Endothelial cell of umbilical vein (primary cell): ENCODE measurements around the gene TBC1D4. TPM values are rescaled to one million over a fixed set of nuclear protein-coding genes. Genes with fewer than 3 reads are reported as not detected.

Experiments used
- BruUV-seq: library from RNA; stranded (reverse); fragments of 400-500 nt; replicated peaks from 2 replicates; lab custom pipeline; 2021; lab: Mats Ljungman, UMichigan
- CTCF ChIA-PET: fragments of 300-600, 350-600 bp; sonication (Branson Sonifier 250); formaldehyde crosslinking; loops from one replicate; lab custom pipeline; 2021; ENCODE audit warnings: antibody characterized with exemption, inconsistent platforms; lab: Charles Lee
- POLR2A ChIA-PET: fragments of 300-600, 350-600 bp; sonication (Branson Sonifier 250); formaldehyde crosslinking; loops from one replicate; lab custom pipeline; 2021; ENCODE audit warnings: antibody characterized with exemption, inconsistent platforms; lab: Charles Lee
- DNase-seq: peaks from one replicate; pipeline ENCODE4 v3.0.0-alpha.2; 2011; ENCODE audit warnings: low read depth, low spot score
- FAIRE-seq: peaks from 2 replicates; lab custom pipeline; 2011; peaks lifted over from hg19 to GRCh38; lab: Jason Lieb, UNC
- H2AFZ ChIP-seq: 2 replicates; pipeline ENCODE4 v1.6.0; 2012; ENCODE audit warnings: low read depth, low read length, control low read depth, inconsistent platforms
- H3K27ac ChIP-seq: 2 replicates; pipeline ENCODE4 v1.5.1; 2011; ENCODE audit warnings: low read depth, mild to moderate bottlenecking, control low read depth, low read length, moderate library complexity; ENCODE audit not compliant: insufficient read depth
- H3K27me3 ChIP-seq, 2 experiments: 2 replicates each; pipeline versions ENCODE4 v1.6.0 to v1.6.1; 2011; ENCODE audit warnings: low read length in 2 of 2, mixed read lengths in 1 of 2; ENCODE audit not compliant: control insufficient read depth in 2 of 2, insufficient read depth in 2 of 2
- H3K36me3 ChIP-seq, 2 experiments: 2 replicates in 1 of 2; 3 replicates in 1 of 2; pipeline ENCODE4 v1.5.1; 2011; ENCODE audit warnings: low read length in 2 of 2, mild to moderate bottlenecking in 1 of 2, moderate library complexity in 1 of 2; ENCODE audit not compliant: control insufficient read depth in 2 of 2, insufficient read depth in 2 of 2; ENCODE audit errors: extremely low read depth in 1 of 2
- H3K4me1 ChIP-seq: 3 replicates; pipeline ENCODE4 v1.5.1; 2011; ENCODE audit warnings: mild to moderate bottlenecking, low read length; ENCODE audit not compliant: control insufficient read depth, insufficient read depth; ENCODE audit errors: extremely low read depth
- H3K4me2 ChIP-seq: 2 replicates; pipeline ENCODE4 v1.6.1; 2011; ENCODE audit warnings: low read length, control low read depth, mixed read lengths; ENCODE audit not compliant: insufficient read depth
- H3K4me3 ChIP-seq, 3 experiments: fragments of 200-600 bp in 1 of 3; sonication (generic), shearing (Covaris generic) in 1 of 3; replicated peaks in 1 of 3; 2 replicates each; pipeline ENCODE4 v1.5.1; 2011 to 2016; ENCODE audit warnings: control low read depth in 3 of 3, low read length in 3 of 3, mild to moderate bottlenecking in 2 of 3, inconsistent platforms in 1 of 3, low read depth in 1 of 3, moderate library complexity in 1 of 3; ENCODE audit not compliant: insufficient read depth in 1 of 3
- H3K79me2 ChIP-seq: 2 replicates; pipeline ENCODE4 v1.6.0; 2012; ENCODE audit warnings: low read length, inconsistent platforms; ENCODE audit not compliant: control insufficient read depth, insufficient read depth
- H3K9ac ChIP-seq: replicated peaks from 2 replicates; pipeline ENCODE3; 2011; ENCODE audit warnings: low read length, control low read depth; ENCODE audit not compliant: insufficient read depth; ENCODE audit errors: extremely low read depth
- H3K9me1 ChIP-seq: replicated peaks from 3 replicates; pipeline ENCODE4 v1.6.0; 2011; ENCODE audit warnings: mild to moderate bottlenecking, low read length; ENCODE audit not compliant: control insufficient read depth, insufficient read depth; ENCODE audit errors: extremely low read depth
- H3K9me3 ChIP-seq: replicated peaks from 2 replicates; pipeline ENCODE4 v1.5.1; 2012; ENCODE audit warnings: low read length, inconsistent platforms; ENCODE audit not compliant: control insufficient read depth, insufficient read depth
- H4K20me1 ChIP-seq: replicated peaks from 2 replicates; pipeline ENCODE3; 2011; ENCODE audit warnings: mild to moderate bottlenecking, low read length; ENCODE audit not compliant: control insufficient read depth, insufficient read depth; ENCODE audit errors: extremely low read depth
- EZH2 ChIP-seq: IDR thresholded peaks from 2 replicates; pipeline ENCODE4 v1.6.1; 2012; ENCODE audit warnings: borderline replicate concordance, low read depth, mild to moderate bottlenecking, moderate library complexity, low read length, inconsistent platforms; ENCODE audit not compliant: severe bottlenecking
- FOS ChIP-seq: IDR thresholded peaks from 2 replicates; pipeline ENCODE4 v1.6.1; 2011; ENCODE audit warnings: mild to moderate bottlenecking, low read length, moderate library complexity, borderline replicate concordance; ENCODE audit not compliant: insufficient read depth
- GATA2 ChIP-seq: IDR thresholded peaks from 2 replicates; pipeline ENCODE4 v1.7.0; 2011; ENCODE audit warnings: low read depth, mild to moderate bottlenecking, moderate library complexity, mixed read lengths, low read length; ENCODE audit not compliant: insufficient read length, insufficient read depth
- JUN ChIP-seq: IDR thresholded peaks from 2 replicates; pipeline ENCODE4 v1.6.1; 2011; ENCODE audit warnings: borderline replicate concordance, low read depth; ENCODE audit not compliant: insufficient read length, insufficient read depth
- MYC ChIP-seq: IDR thresholded peaks from one replicate; pipeline ENCODE4 v1.6.1; 2011; ENCODE audit warnings: mild to moderate bottlenecking, low read depth, low read length
- POLR2A ChIP-seq: IDR thresholded peaks from 2 replicates; pipeline ENCODE4 v1.6.1; 2012; ENCODE audit warnings: low read depth, mild to moderate bottlenecking, control low read depth, low read length
- POLR2AphosphoS5 ChIP-seq: IDR thresholded peaks from 2 replicates; pipeline ENCODE4 v1.6.1; 2012; ENCODE audit warnings: low read depth, mild to moderate bottlenecking, control low read depth, low read length, moderate library complexity; ENCODE audit not compliant: insufficient read depth
- dilution Hi-C: fragments of 300-500 bp; cut with MboI; formaldehyde crosslinking; loops from one replicate; pipeline ENCODE4 v1.15.0; 2019; ENCODE audit warnings: low sequenced_read_pairs; ENCODE audit not compliant: extremely low pct_ligation_motif_present
- intact Hi-C: fragments of 100-400 bp; cut with micrococcal nuclease; formaldehyde crosslinking; loops from one replicate; pipeline ENCODE4 v1.10.0; 2022
- polyA plus RNA-seq, 4 experiments: library from polyadenylated mRNA; depleted of rRNA in 3 of 4; stranded (reverse) in 3 of 4; unstranded in 1 of 4; fragments of >200 nt; gene quantifications; 2 replicates each; pipeline versions ENCODE4 v1.2.1 to v1.2.3, GENCODE V29; 2011 to 2012; ENCODE audit warnings: missing spikeins in 1 of 4
- total RNA-seq: library from RNA; stranded (reverse); gene quantifications from 2 replicates; pipeline ENCODE4 v1.2.3, GENCODE V29; 2021
- TF ChIP-seq, protein P1 (sequence below), 2 donors: IDR thresholded peaks; 1 replicate in 1 of 2; 2 replicates in 1 of 2; pipeline ENCODE4 v1.5.1; 2011; ENCODE audit warnings: low read length in 2 of 2, mild to moderate bottlenecking in 2 of 2, moderate library complexity in 2 of 2, control low read depth in 1 of 2, inconsistent platforms in 1 of 2, low read depth in 1 of 2; ENCODE audit not compliant: insufficient read depth in 1 of 2; ENCODE audit errors: extremely low read depth in 1 of 2
- TF ChIP-seq, protein P2 (sequence below): IDR thresholded peaks from 2 replicates; pipeline ENCODE4 v1.6.1; 2011; ENCODE audit not compliant: insufficient read depth, insufficient read length

The TBC1D4 gene
- total and polyA plus RNA-seq, 2 donors (not counting 3 experiments of a cell fraction or from before 2014, with no cell fraction given), result 58.3 to 81.0 TPM

DNA sequence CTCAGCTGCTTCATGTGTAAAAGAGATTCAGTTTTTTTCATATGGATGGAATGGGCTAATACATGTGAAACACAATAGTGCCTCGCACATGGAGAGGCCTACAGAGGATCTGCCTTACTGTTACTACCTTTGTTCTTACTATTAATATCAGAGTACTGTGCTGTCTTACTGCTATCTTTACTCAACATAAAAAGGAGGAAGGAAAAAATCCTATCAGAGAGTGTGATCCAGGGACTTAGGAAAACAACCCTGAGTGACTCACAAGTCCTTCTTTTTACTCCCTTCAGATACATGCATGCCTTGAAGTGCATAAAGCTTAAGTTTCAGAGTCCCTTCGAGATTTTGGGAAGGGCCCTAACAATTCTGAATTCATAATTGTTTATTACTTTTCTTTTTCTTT, 136.8 kb downstream of the TBC1D4 start:
- peaks cover 21% of the 10 kb centered on the region for H3K4me1 ChIP-seq
- peak overlapping the region; percentile 41 for H3K9ac ChIP-seq
- peak; percentile 86 for DNase-seq
- peak overlapping the region; percentile 83 for H3K27ac ChIP-seq
- no peak overlapping the region for H3K4me3 ChIP-seq
- H3K9me1 ChIP-seq, result no peaks in the 10 kb centered on the region
- no peak overlapping the region for H2AFZ ChIP-seq
- peak; percentile 63 for FAIRE-seq
- dilution Hi-C loops, result no loop called here
- H3K79me2 ChIP-seq, result no peaks in the 10 kb centered on the region
- ChIA-PET POLR2A (interaction anchor here (1.0 kb wide), 1 partner anchor 19 kb away, joined by 3 read pairs; no protein-coding TSS in a partner anchor), CTCF (interaction anchor here (1.2 to 2.1 kb wide), 7 partner anchors 13 to 138 kb away, joined by 3 to 12 read pairs (median 5); partner anchors contain the start of gene TBC1D4)
- peaks cover 8 to 31% of the 10 kb centered on the region in 2 experiments for H3K36me3 ChIP-seq
- intact Hi-C loops, result loop anchor here (1.0 kb wide), 1 partner anchor 19 kb away; no protein-coding TSS in a partner anchor
- H3K27me3 ChIP-seq, result no peaks in the 10 kb centered on the region
- no TSS peak for BruUV-seq
- H4K20me1 ChIP-seq, result no peaks in the 10 kb centered on the region
- peak overlapping the region; percentile 46 for H3K4me2 ChIP-seq
- TF ChIP-seq GATA2, result no peak
- no peak for TF ChIP-seq JUN
- TF ChIP-seq FOS, result peak; percentile 47
- no peaks in the 10 kb centered on the region for H3K9me3 ChIP-seq

DNA sequence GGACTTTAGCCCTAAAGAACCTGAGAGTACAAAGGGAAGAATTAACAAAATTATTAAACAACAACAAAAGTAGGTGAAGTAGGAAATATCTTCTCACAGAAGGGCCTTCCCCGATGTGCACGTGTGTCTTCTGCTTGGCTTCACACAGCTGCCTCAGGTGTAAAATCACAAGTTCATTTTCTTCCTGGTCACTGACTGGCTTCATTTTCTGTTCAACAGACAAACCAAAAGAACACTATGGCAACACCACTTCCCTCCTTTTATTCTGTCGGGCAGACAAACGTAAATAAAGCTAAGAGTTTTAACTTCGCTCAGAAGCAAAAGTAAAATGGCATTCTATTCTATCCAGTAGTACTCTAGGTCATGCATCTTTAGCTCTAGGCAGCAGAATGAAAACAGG, 140.9 kb downstream of the TBC1D4 start:
- BruUV-seq, result no TSS peak
- intact Hi-C loops, result no loop called here

More for the DNA sequence above, 140.9 kb downstream of the TBC1D4 start:
- TF ChIP-seq, protein P1, sequence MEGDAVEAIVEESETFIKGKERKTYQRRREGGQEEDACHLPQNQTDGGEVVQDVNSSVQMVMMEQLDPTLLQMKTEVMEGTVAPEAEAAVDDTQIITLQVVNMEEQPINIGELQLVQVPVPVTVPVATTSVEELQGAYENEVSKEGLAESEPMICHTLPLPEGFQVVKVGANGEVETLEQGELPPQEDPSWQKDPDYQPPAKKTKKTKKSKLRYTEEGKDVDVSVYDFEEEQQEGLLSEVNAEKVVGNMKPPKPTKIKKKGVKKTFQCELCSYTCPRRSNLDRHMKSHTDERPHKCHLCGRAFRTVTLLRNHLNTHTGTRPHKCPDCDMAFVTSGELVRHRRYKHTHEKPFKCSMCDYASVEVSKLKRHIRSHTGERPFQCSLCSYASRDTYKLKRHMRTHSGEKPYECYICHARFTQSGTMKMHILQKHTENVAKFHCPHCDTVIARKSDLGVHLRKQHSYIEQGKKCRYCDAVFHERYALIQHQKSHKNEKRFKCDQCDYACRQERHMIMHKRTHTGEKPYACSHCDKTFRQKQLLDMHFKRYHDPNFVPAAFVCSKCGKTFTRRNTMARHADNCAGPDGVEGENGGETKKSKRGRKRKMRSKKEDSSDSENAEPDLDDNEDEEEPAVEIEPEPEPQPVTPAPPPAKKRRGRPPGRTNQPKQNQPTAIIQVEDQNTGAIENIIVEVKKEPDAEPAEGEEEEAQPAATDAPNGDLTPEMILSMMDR (IDR thresholded peaks at IDR 0.05; ENCODE audit: extremely low read depth in 1 of 2, insufficient read depth in 1 of 2, low read depth in 1 of 2, low read length in 2 of 2), result no peak
- TF ChIP-seq, protein P2, sequence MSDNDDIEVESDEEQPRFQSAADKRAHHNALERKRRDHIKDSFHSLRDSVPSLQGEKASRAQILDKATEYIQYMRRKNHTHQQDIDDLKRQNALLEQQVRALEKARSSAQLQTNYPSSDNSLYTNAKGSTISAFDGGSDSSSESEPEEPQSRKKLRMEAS, result no peak
- TF ChIP-seq JUN (no peak), POLR2AphosphoS5 (no peak), EZH2 (no peak), FOS (no peak), MYC (no peak), POLR2A (no peak)
- Histone ChIP-seq H3K9me3 (no peaks in the 10 kb centered on the region), H3K36me3 (peaks cover 9 to 20% of the 10 kb centered on the region in 2 experiments), H3K9me1 (no peaks in the 10 kb centered on the region), H3K27ac (no peak overlapping the region), H4K20me1 (no peaks in the 10 kb centered on the region), H3K4me3 (no peak overlapping the region), H3K4me1 (peaks cover 21% of the 10 kb centered on the region), H3K79me2 (peaks cover 3% of the 10 kb centered on the region), H2AFZ (no peak overlapping the region), H3K27me3 (no peaks in the 10 kb centered on the region), H3K4me2 (no peak overlapping the region), H3K9ac (no peak overlapping the region)
- dilution Hi-C loops, result no loop called here
- CTCF ChIA-PET, result interaction anchor here (1.2 to 1.5 kb wide), 2 partner anchors 10 to 17 kb away, joined by 3 to 4 read pairs; no protein-coding TSS in a partner anchor
- POLR2A ChIA-PET, result no interaction called here
- no peak for DNase-seq
- FAIRE-seq, result no peak
